ENCODE data around the gene BOD1L1.
A peak's percentile ranks its signal among the peaks of the same experiment; 100 is the strongest.

Gene BOD1L1

GRCh38 chr4:13627606-13628311 is at the start of gene BOD1L1:
BOD1L1 (minus strand) TSS chr4:13627725; CDS start chr4:13627587, 138 bp downstream.
- DNase-seq = peak; percentile 80

- DNase-seq = no peak
Measured at GRCh38 chr4:13674971-13675370, 47.4 kb upstream of the BOD1L1 start.

DNA sequence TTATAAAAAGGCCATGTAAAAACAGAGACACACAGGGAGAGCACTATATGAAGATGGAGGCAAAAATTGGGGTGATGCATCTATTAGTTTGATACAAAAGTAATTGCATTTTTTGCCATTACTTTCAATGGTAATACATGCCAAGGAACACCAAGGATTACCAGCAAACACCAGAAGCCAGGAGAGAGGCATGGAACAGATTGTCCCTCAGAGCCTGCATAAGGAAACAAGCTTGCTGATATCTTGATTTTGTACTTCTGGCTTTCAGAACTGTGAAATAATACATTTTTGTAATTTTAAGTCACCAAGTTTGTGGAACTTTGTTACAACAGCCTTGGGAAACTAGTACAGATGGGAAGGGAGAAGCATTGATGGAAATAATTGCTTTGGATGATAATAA is 45.6 kb upstream of the BOD1L1 start:
- no peak for DNase-seq

DNA sequence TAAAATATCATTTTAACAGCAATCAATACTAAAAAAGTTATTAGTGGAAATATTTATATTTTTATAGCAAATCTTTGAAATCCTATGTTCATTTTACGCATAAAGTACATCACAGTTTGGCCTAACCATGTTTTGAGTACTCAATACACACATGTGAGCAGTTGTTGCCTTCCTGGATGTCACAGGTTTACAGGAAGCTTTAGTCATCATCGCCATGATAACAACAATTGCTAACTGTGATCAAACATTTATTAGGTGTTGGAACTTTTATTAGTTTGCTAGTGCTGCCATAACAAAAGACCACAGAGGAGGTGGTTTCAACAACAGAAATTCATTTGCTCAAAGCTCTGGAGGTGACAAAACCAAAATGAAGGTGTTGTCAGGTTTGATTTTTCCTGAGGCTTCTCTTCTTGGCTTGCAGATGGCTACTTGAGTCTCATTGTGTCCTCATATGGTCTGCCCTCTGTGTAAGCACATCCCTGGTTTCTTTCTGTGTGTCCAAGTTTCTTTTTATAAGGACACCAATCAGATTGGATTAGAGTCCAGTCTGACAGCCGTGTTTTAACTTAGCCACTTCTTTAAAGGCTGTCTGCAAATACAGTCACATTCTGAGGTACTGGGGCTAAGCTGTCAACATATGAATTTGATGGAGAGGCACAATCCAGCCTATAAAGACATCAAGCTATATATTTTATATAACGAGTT is 43.1 kb upstream of the BOD1L1 start:
- no peak for DNase-seq

DNA sequence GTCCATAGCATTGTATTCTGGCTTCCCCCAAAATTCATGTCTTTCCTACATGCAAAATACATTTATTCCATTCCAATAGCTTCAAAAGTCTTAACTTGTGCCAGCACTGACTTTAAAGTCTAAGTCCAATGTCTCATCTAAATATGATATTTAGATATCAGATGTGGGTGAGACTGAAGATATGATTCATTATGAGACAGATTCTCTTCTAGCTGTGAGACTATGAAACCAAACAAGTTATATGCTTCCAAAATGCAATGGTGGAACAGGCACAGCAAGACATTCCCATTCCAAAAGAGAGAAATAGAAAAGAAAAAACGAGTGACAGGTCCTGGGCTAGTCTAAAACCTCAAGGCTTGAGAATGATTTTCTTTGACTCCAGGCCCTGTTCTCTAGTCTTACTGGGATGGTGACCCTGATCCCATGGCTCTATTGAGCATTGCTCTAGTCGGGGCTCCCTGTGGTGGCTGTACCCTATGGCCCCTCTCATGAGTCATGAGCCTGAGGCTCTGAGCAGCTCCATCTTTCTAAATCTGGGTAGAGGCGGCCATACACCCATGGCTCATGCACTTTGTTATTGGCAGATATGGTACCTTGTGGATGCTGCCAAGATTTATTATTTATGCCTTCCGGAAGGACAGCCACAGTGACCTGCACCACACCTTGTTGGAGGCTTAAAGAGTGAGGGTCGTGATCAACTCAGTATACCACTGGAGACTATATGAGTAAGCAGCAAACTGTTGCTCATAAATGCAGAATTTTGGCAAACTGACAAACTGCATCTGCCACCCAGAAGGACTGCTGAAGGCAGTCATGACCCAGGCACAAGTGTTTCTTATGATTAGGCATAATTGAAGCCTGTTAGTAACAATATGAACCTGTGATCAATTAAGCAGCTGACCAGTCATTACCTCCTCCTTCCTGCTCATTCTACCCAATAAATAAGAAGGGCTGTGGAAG is 38.5 kb upstream of the BOD1L1 start:
- DNase-seq = no peak

- DNase-seq = no peak
Measured at GRCh38 chr4:13659341-13660070, 32.0 kb upstream of the BOD1L1 start.

DNA sequence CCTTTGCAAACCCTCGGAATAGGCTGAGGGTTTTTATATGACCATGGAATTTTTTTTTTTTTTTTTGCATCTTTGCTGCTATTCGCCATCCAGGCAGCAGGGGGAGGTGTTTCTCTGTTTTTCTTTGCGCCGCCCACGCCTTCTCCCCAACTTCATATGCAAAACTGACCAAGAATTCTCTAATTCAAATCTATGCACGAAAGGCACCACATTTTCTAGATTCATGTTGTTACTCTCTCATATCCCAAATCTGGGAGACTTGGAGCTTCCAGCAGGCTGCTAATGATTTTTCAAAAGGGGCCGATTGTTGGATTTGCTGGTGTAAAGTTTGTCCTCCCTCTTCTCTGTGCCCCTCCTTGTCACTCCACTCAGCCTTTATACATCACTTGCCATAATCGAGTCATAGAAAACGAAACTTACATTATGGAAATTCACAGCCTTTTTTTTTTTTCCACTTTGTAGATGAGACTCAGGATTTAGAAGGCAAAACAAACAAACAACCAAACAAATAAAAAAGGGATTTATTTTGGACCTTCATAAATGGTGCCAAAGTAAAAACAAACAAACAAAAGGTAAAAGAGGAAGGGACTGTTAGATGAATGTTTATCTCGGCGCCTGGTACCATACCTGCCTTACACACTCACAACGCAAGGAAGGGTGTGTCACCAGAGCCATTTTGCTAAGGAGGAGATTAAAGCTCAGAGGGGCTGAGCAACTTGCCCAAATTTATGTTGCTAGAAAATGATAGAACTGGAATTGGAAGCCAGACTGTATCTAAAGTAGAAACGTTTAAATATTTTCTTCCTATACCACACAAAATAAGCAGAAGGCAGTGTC is 29.3 kb upstream of the BOD1L1 start:
- peak; percentile 69 for DNase-seq

DNA sequence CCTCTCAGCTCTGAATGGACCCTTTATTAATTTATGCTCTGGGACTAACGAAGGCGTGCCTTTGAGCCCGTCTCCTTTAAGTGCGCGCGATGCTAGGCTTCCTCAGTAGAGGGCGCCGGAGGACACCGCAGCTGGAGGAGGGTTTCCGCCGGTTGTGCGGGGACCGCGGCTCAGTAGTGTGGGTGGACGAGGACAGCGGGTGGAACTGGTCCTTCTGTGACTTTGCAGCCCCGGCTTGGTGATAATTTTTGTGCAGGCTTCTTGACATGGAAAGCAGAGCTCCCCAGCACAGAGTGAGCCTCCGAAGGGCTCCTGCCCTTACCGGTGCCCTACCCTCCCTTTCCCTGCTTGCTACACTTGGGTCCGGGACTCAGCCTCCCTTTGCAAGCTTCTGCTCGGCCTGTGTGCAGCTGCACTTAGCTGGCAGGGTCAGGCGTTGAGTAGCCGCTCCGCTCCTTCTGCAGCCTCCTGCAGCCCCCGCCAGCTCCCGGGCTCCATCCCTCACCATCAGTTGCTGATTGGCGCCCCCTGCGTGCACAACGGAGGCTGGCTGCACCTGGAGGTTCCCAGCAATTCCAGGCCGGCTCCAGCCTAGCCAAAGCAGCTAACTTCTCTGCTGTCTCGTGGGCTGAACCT is 26.8 kb upstream of the BOD1L1 start:
- DNase-seq = peak; percentile 76

GRCh38 chr4:13653766-13654161 is 26.2 kb upstream of the BOD1L1 start:
- no peak for DNase-seq

DNA sequence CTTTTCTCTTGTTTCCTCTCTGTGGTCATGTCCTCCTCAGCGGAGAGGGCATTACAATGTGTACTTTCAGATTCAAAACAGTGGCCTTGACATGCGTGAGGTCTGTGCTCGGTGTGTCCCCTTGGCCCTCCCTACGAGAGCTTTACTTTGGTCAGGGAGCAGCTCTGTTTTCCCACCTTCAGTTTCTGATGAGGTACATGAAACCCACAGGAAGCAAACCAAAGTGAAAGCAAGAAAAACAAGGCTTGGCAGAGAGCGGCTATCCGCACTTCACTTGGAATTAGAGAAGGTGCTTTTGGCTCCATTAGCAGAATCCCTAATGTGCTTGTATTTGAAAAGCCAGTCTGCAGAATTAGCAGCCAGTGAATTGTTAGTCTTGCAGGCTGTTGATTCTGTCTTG is 19.5 kb upstream of the BOD1L1 start:
- DNase-seq = no peak

DNA sequence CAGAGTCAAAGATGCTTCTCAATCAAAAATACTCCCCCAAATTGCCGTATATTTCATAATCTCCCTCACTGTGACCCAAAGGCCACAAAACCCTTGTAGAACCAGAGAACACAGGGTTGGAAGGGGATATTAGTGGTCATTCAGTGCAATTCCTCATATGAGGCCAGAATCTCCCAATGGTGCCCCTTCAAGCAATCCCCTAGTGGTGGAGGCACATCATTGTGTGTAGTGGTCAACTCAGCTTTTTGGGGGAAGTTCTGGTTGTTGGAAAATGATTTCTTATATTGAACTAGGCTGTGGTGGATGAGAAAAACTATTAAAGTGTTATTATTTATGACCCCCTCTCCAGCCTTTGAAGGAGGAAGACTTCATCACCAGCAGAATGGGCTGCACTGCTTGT is 17.6 kb upstream of the BOD1L1 start:
- DNase-seq = no peak

GRCh38 chr4:13642170-13642950 is 14.8 kb upstream of the BOD1L1 start:
- no peak for DNase-seq

DNA sequence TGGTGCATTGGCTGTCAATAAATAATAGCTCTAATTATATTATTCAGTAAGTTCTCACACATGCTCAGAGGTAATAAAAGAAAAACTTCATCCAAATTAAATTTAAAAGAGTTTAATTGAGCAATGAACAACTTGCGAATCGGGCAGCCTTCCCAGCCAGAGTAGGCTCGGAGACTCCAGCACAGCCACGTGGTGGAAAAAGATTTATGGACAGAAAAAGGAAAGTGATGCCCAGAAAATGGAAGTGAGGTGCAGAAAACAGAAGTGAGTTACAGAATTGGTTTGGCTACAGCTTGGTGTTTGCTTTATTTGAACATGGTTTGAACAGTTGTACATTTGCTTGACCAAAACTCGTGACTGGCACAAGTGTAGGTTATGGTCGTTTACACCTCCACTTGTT is 13.6 kb upstream of the BOD1L1 start:
- no peak for DNase-seq

GRCh38 chr4:13640149-13640940 is 12.8 kb upstream of the BOD1L1 start:
- DNase-seq = no peak

- DNase-seq = no peak
Measured at GRCh38 chr4:13635286-13635799, 7.8 kb upstream of the BOD1L1 start.

DNA sequence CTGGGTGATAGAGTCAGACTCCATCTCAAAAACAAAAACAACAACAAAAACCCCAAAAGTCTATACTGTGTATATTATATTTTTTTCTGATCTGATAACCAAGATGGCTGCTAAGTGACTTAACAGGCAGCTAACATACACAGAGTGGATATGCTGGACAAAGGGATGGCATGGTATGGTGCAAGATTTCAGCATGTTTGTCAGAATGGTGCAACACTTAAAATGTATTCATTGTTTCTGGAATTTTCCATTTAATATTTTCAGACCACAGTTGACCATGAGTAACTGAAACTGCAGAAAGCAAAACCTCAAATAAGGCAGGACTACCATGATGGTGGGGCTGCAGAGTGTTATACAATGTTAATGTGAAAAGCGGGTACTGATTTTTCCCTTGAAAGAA is 6.1 kb upstream of the BOD1L1 start:
- DNase-seq = no peak

DNA sequence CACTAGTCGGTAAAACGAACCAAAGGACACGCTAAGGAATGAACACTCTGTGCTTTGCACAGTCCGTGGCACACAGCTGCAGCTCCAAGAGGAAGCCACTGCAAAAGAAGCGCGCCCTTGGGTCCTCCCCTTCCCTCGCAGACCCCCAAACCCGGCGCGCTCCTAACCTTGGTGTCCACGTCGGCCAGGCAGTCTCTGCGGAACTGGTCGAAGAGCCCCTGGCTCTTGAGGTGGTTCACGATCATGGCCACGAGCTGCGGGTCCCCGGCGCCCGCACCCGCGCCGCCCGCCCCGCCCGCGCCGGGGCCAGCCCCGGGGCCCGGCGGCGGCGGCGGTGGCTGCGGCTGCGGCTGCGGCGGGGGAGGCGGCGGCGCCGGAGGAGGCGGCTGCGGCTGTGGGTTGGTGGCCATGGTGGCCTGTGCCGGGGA is 333 bp downstream of the BOD1L1 start:
- peak; percentile 38 for DNase-seq

GRCh38 chr4:13626492-13627177 is 890 bp downstream of the BOD1L1 start:
- no peak for DNase-seq
